ENCODE data around the gene SERPINA6. TPM values are rescaled to one million over a fixed set of nuclear protein-coding genes. Genes with fewer than 3 reads are reported as not detected.
A peak's percentile ranks its signal among the peaks of the same experiment; 100 is the strongest.
"Not testable (repeated sequence)": the region's sequence is repeated elsewhere in the genome, so short reads cannot be mapped to it uniquely, and the experiment has no call there.

The SERPINA6 gene
- total RNA-seq: not detected in 2 replicates
- long read RNA-seq: 0 reads

- Mint-ChIP-seq H3K4me1 (no peaks in the 10 kb centered on the region), H3K27ac (ENCODE audit: unreplicated experiment) (no peak within 1 kb of the TSS), H3K36me3 (ENCODE audit: low read depth) (no peaks in the 10 kb centered on the region), H3K4me3 (no peak within 1 kb of the TSS), H3K27me3 (ENCODE audit: low read depth) (peaks cover 2% of the 10 kb centered on the region), H3K9me3 (no peaks in the 10 kb centered on the region)
- no peak for DNase-seq (ENCODE audit: low read depth, low spot score)
- TF ChIP-seq CTCF (conservative IDR thresholded peaks at IDR 0.05): no peak
These were observed at the start of gene SERPINA6 for GRCh38 chr14:94322648-94323570. SERPINA6 (minus strand) TSS chr14:94323336; CDS start chr14:94314648, 8,688 bp downstream.

GRCh38 chr14:94372021-94372605, 49.0 kb upstream of the SERPINA6 start:
- Mint-ChIP-seq H3K27ac (ENCODE audit: unreplicated experiment) (peak overlapping the region; percentile 89), H3K4me3 (no peak overlapping the region), H3K9me3 (no peaks in the 10 kb centered on the region), H3K27me3 (ENCODE audit: low read depth) (no peaks in the 10 kb centered on the region), H3K36me3 (ENCODE audit: low read depth) (no peaks in the 10 kb centered on the region), H3K4me1 (peaks cover 26% of the 10 kb centered on the region)
- no peak for TF ChIP-seq CTCF (conservative IDR thresholded peaks at IDR 0.05)
- no peak for DNase-seq (ENCODE audit: low read depth, low spot score)

GRCh38 chr14:94370524-94370910, 47.4 kb upstream of the SERPINA6 start:
- Mint-ChIP-seq H3K4me3 (no peak overlapping the region), H3K4me1 (peaks cover 20% of the 10 kb centered on the region), H3K9me3 (no peaks in the 10 kb centered on the region), H3K36me3 (ENCODE audit: low read depth) (no peaks in the 10 kb centered on the region), H3K27me3 (ENCODE audit: low read depth) (no peaks in the 10 kb centered on the region), H3K27ac (ENCODE audit: unreplicated experiment) (peak overlapping the region; percentile 20)
- DNase-seq (ENCODE audit: low read depth, low spot score): no peak
- no peak for TF ChIP-seq CTCF (conservative IDR thresholded peaks at IDR 0.05)

- not testable (repeated sequence) for H3K9me3 Mint-ChIP-seq; H3K27ac Mint-ChIP-seq (ENCODE audit: unreplicated experiment); DNase-seq (ENCODE audit: low read depth, low spot score)
These were observed 46.8 kb upstream of the SERPINA6 start for GRCh38 chr14:94369766-94370523.

GRCh38 chr14:94368956-94369355, 45.8 kb upstream of the SERPINA6 start:
- H3K27ac Mint-ChIP-seq (ENCODE audit: unreplicated experiment): no peak overlapping the region
- DNase-seq (ENCODE audit: low read depth, low spot score): no peak
- peaks cover 4% of the 10 kb centered on the region for H3K4me1 Mint-ChIP-seq

More at GRCh38 chr14:94369766-94370523, 46.8 kb upstream of the SERPINA6 start:
- not testable (repeated sequence) for H3K27me3 Mint-ChIP-seq (ENCODE audit: low read depth); H3K36me3 Mint-ChIP-seq (ENCODE audit: low read depth); H3K4me3 Mint-ChIP-seq
- peaks cover 14% of the 10 kb centered on the region for H3K4me1 Mint-ChIP-seq

More at GRCh38 chr14:94368956-94369355, 45.8 kb upstream of the SERPINA6 start:
- Mint-ChIP-seq H3K4me3 (no peak overlapping the region), H3K27me3 (ENCODE audit: low read depth) (no peaks in the 10 kb centered on the region), H3K36me3 (ENCODE audit: low read depth) (no peaks in the 10 kb centered on the region), H3K9me3 (no peaks in the 10 kb centered on the region)
- TF ChIP-seq CTCF (conservative IDR thresholded peaks at IDR 0.05): no peak

Data from neural crest cell (in vitro differentiated cells).